ENCODE results near the gene ZFC3H1.

DNA sequence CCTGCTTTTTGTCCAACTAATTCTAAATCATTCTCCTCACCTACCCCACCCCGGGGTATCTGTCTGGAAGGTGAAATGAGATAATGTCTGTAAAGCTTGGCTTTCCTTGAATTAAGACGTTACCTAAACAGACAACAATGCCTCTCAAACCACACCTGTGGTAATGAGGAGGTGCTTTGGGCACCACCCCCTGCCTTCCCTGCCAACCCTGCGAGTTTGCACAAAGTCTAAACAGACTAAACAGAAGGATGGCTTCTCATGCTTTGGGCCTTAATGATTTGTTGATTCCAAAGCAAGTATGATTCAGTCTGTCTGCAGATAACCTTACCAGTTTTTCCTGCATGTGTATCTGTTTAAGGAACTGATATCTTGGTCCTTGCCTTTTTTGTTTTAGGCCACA lies 82.4 kb downstream of the ZFC3H1 start:
- TF ChIP-seq EGR1 (IDR thresholded peaks at IDR 0.05): no peak
- peak; percentile 86 for TF ChIP-seq TCF12 (IDR thresholded peaks at IDR 0.05; ENCODE audit: low read depth)

Data from Ishikawa (cell line).